DMS53 treated with DMSO at 0.1 percent for 48 hours (cell line): ENCODE measurements around the gene C1RL.
"Not testable (repeated sequence)": the region's sequence is repeated elsewhere in the genome, so short reads cannot be mapped to it uniquely, and the experiment has no call there.

Experiments
- DNase-seq: peaks from one replicate; lab custom pipeline; 2025; ENCODE audit not compliant: unreplicated experiment; lab: John Stamatoyannopoulos, UW

The C1RL gene

GRCh38 chr12:7066596-7066995, 42.4 kb downstream of the C1RL start:
- no peak for DNase-seq

GRCh38 chr12:7065073-7065623, 43.9 kb downstream of the C1RL start:
- no peak for DNase-seq

GRCh38 chr12:7064516-7064915, 44.5 kb downstream of the C1RL start:
- DNase-seq = no peak

GRCh38 chr12:7061596-7061995, 47.4 kb downstream of the C1RL start:
- no peak for DNase-seq

- no peak for DNase-seq
Measured at GRCh38 chr12:7061138-7061537, 47.9 kb downstream of the C1RL start.

- DNase-seq = no peak
Measured at GRCh38 chr12:7060353-7060954, 48.6 kb downstream of the C1RL start, which contains the start of gene C1S. Gene C1S (plus strand): TSS chr12:7060718. CDS start chr12:7061913, 1,195 bp downstream.

GRCh38 chr12:7059780-7060179, 49.2 kb downstream of the C1RL start:
- no peak for DNase-seq

- DNase-seq = no peak
Measured at GRCh38 chr12:7058850-7059395, 50.1 kb downstream of the C1RL start.

- DNase-seq = no peak
Measured at GRCh38 chr12:7058163-7058845, 50.7 kb downstream of the C1RL start.

GRCh38 chr12:7055736-7056135, 53.3 kb downstream of the C1RL start:
- not testable (repeated sequence) for DNase-seq

GRCh38 chr12:7054925-7055324, 54.1 kb downstream of the C1RL start:
- DNase-seq = no peak

GRCh38 chr12:7049973-7050372, 59.0 kb downstream of the C1RL start:
- DNase-seq = not testable (repeated sequence)

- DNase-seq = not testable (repeated sequence)
Measured at GRCh38 chr12:7049445-7049951, 59.5 kb downstream of the C1RL start.

- no peak for DNase-seq
Measured at GRCh38 chr12:7047306-7047705, 61.7 kb downstream of the C1RL start.

- no peak for DNase-seq
Measured at GRCh38 chr12:7046383-7047105, 62.5 kb downstream of the C1RL start.

- DNase-seq = no peak
Measured at GRCh38 chr12:7045913-7046312, 63.1 kb downstream of the C1RL start.
